IPS DF 4.7 (cell line): ENCODE data around the gene PRODH2.

Experiments
- DNase-seq: peaks from one replicate; pipeline ENCODE4 v3.0.0-alpha.2; 2013; ENCODE audit warnings: low spot score; ENCODE audit errors: extremely low read depth

PRODH2 gene, protein sequence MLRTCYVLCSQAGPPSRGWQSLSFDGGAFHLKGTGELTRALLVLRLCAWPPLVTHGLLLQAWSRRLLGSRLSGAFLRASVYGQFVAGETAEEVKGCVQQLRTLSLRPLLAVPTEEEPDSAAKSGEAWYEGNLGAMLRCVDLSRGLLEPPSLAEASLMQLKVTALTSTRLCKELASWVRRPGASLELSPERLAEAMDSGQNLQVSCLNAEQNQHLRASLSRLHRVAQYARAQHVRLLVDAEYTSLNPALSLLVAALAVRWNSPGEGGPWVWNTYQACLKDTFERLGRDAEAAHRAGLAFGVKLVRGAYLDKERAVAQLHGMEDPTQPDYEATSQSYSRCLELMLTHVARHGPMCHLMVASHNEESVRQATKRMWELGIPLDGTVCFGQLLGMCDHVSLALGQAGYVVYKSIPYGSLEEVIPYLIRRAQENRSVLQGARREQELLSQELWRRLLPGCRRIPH

GRCh38 chr19:35812220-35813042, at the start of gene PRODH2:
Gene PRODH2 (minus strand): TSS chr19:35812845. CDS start chr19:35812805, 40 bp downstream.
- no peak for DNase-seq

DNA sequence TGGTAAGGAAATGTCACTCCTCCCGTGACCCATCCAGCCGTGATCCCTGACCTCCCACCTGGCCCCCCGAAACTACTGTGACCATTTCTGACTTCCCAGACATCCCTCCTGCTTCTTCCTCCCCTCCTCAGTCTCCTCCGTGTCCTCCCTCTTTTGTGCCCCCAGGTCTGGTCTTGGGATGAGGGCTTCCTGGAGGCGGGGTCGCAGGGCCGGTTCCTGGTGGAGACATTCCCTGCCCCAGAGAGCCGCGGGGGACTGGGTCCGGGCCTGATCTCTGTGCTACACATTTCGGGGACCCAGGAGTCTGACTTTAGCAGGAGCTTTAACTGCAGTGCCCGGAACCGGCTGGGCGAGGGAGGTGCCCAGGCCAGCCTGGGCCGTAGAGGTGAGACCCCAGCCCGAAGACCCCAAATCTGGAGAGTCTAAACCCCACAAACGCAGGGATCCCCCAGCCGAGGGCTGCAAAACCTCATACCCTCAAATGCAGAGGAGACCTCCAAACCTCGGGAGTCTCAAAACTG, 49.1 kb upstream of the PRODH2 start:
- no peak for DNase-seq

DNA sequence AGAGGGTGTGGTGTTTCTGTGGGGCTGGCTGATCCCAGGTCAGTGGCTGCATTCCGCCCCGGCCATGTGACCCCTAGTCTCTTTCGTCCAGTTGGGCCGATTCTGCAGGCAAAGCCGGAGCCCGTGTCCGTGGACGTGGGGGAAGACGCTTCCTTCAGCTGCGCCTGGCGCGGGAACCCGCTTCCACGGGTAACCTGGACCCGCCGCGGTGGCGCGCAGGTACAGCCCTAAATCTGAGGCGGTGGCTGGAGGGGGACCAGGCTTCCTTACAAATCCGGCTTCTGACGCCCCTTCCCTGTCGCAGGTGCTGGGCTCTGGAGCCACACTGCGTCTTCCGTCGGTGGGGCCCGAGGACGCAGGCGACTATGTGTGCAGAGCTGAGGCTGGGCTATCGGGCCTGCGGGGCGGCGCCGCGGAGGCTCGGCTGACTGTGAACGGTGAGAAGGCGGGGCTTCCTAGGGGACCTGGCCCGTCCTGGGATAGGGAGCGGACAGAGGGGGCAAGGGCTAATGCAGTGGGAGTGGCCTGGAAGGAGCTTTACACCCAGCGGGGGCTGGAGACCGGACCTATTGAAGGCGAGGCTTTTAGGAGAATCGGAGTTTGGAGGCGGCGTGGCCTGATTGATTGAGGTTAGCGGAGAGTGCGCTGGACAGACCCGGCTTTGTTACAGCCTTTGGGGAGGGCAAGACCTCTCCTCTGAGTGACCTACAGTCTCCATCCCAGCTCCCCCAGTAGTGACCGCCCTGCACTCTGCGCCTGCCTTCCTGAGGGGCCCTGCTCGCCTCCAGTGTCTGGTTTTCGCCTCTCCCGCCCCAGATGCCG, 48.4 kb upstream of the PRODH2 start:
- no peak for DNase-seq

GRCh38 chr19:35860436-35860817, 47.8 kb upstream of the PRODH2 start:
- DNase-seq: no peak

- no peak for DNase-seq
Measured at GRCh38 chr19:35859414-35859813, 46.8 kb upstream of the PRODH2 start.

DNA sequence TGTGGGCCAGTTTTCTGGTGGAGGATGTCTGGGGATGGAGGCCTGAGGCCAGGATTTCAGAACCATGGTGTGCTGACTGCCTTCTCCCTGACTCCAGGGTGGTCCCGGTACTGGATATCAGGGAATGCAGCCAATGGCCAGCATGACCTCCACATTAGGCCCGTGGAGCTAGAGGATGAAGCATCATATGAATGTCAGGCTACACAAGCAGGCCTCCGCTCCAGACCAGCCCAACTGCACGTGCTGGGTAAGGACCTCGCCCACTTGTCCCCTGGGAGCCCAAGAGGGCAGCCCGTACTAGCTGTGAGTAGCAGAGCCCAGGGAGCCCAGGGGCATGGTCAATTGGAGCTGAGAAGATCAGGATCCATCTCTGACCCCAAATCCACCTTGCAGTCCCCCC, 45.7 kb upstream of the PRODH2 start:
- no peak for DNase-seq

GRCh38 chr19:35856546-35857149, 44.0 kb upstream of the PRODH2 start, which contains the start of gene KIRREL2:
Gene KIRREL2 (plus strand): TSS chr19:35856911. CDS start chr19:35857120, 209 bp downstream.
- no peak for DNase-seq

GRCh38 chr19:35853038-35853756, 40.6 kb upstream of the PRODH2 start:
- DNase-seq: no peak

DNA sequence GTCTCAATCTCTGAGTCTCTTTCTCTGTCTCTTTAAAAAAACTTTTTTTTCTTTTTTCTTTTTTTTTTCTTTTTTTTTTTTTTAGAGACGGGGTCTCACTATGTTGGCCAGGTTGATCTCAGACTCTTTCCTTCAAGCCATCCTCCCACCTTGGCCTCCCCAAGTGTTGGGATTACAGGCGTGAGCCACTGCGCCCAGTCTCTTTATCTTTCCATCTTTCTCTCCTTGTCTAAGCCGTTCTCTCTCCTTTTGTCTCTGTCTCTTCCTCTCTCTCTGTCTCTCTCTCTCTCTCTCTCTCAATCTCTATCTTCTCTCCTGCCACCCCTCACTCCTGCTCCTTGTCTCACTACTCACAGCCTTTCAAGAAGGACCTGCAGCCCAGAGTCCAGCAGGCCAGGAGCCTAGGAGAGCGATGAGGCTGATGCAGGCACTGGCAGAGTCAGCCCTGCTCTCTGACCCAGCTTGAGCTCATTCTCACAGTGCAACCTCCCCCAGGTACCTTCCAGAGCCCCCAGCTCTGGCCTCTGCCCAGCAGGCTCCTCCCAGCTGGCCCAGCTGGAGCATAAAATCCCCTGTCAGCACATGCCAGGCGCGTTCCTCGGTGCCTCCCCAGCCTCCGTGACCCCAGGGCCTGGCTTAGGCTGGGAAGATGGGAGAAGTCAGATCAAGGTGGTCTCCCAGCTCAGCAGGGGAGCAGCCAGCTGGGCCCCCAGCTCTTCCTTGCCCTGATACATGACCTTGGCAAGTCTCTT, 39.6 kb upstream of the PRODH2 start, which contains the start of gene NPHS1:
TSS of gene NPHS1 (minus strand) at position 476 of the 752 bp plus-strand sequence. CDS start 667 bp downstream, outside the sequence.
- DNase-seq: no peak

GRCh38 chr19:35851213-35852028, 38.8 kb upstream of the PRODH2 start:
- DNase-seq: no peak

DNA sequence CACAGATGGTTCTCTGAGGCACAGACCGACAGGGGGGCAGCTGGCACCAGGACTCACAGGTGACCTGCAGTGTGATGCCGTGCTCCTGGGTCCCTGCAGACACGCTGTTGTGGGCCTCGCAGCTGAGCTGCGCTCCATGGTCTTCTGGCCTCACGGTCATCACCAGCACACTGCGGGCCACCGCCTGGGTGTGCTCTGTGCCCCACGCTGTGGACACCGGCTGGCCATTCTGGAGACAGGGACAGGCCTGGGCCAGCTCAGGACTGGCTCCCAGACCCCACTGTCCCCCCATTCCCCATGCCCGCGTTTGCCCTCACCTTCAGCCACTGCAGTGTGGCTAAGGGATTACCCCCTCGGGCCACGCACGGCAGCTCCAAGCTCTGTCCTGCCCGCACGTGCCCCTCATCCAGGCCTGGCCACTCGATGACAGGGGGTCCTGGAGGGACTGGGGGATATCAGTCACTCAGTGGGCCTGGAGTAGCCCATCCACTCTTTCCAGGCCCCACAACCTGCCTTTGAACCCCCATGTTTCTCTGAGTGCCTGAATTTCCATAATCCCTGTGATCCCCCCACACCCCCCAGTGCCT, 36.4 kb upstream of the PRODH2 start:
- no peak for DNase-seq

DNA sequence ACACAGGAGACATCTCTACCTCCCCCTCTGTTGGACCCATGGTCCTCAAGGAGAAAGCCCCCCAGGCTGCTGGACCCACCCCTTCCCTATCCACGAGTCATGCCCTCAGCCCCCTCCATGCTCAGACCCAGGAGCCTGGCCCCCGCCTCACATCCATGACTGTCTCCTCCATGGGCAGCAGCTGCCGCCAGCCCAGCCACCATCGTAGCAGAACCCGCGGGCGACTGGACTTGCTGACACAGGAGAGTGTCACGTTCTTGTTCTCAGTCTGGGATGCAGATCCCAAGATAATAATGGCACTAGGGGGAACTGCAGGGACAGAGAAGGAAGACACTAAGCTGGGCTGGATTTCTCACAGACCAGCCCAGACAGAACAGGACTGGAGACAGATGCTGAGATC, 35.8 kb upstream of the PRODH2 start:
- DNase-seq: no peak

DNA sequence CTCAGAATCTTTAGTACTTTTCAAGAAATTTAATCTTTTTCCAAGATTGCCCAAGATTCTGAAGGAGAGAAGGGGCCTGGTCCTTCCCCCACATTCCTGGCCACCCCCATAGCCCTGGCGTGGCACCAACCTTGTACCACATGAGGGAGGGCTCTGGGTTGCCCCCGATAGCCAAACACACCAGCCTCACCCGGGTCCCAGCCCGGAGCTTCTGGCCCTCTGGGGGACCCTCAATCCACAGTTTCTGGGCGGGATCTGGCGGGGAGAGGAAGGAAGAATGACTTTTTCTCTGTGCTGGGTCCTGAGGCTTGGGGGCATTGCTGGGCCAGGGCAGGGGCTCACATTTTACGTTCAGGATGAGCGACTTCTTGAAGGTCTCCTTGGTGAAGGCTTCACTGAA, 35.3 kb upstream of the PRODH2 start:
- DNase-seq: no peak

DNA sequence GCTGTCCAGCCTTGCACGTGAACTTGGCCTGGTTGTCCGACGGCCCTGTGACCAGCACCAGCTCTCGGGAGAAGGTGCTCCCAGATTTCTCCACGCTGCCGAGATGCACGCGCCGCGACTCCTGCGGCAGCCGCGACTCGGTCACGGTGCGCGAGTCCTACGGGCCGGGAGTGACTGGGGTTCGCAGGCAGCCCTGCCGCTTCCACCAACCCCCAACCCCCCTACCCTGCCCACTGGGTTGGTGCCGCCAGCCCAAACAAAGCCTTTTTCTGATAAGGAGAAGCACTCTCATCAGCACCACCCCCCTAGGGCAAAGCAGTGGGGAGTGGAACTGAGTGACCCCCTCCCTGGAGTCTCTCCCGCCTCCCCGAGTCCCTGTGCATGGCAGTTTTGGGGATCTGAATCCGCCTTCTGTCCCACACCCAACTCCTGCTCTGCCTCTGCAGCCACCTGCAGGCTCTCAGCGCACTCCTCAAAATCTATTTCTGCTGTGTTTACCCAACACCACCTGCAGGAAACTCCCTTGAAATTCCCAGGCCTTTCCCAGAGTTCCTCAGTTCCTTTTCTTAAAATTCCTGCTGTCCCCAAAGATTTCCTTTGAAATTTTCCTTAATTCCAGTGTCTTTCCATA, 33.5 kb upstream of the PRODH2 start:
- no peak for DNase-seq

DNA sequence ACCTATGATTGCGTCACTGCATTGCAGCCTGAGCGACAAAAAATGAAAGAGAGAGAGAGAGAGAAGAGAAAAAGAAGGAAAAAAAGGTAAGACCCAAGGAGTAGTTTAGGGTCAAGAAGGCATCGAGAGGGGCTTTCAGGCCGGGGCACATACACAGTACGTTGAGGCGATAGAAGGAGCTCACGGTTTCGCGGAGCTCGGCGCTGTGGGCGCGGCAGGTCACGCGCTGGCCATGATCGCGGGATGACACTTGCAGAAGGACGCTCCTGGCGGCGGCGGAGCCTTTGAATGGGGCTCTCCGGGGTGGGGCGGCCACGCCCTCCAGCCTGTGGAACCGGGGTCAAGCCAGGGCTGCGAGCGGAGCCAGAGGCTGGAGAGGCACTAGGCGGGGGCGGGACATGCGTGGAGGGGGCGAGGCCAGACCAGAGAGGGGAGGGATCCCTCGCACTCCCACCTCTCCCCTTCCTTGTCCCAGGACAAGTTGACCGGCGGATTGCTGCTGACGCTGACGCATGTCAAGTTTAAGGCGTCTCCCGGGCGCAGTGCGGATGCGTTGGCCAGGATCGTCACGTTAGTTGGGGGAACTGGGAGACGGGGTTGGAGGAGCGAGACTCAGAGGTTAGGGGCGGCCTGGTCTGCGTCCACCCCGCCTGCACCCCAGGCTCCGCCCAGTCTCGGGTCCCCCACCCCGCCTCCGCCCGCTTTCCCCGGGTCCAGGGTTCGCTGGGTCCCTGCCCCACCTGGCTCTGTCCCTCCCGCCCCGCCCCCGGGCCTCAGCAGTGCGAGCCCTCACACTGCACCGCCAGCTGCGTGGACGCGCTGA, 32.8 kb upstream of the PRODH2 start:
- no peak for DNase-seq

DNA sequence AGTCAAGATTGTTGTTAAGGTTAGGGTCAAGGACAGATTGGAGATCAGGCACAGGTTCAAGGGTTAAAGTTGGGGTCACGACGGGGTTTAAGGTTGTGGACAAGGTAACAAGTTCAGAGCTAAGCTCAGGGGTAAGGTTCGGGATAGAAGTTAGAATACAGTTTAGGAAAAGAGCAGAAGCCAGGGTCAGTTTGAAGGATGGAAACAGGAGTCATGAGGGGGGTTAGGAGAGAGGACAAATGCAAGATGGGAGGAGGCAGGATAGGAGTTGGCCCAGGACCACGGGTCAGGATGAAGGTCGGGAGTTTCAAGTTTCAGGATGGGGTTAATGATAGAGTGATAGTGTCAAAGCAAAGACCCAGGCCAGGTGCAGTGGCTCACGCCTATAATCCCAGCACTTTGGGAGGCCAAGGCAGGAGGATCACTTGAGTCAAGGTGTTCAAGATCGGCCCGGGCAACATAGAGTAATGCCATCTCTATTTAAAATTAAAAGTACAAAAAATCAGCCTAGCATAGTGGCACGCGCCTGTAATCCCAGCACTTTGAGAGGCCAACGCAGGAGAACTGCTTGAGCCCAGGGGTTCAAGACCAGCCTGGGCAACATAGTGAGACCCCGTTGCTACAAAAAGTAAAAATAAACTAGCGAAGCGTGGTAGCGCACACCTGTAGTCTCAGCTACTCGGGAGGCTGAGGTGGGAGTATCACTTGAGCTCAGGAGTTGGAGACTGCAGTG, 32.0 kb upstream of the PRODH2 start:
- DNase-seq: no peak
